Posterior cingulate gyrus (tissue), 11 donors: Measurements from ENCODE around the gene KRT6A.
A peak's percentile ranks its signal among the peaks of the same experiment; 100 is the strongest.
"Not testable (repeated sequence)": the region's sequence is repeated elsewhere in the genome, so short reads cannot be mapped to it uniquely, and the experiment has no call there.

Experiments
- DNase-seq, 10 donors: peaks; one replicate each; pipeline versions ENCODE4 v3.0.0 to v3.0.0-alpha.2; 2020 to 2021; ENCODE audit warnings: mixed read lengths in 3 of 10
- intact Hi-C: fragments of 100-400 bp; cut with DNase I; formaldehyde crosslinking; loops from one replicate; pipeline ENCODE4 v1.15.1; 2023

KRT6A gene

DNA sequence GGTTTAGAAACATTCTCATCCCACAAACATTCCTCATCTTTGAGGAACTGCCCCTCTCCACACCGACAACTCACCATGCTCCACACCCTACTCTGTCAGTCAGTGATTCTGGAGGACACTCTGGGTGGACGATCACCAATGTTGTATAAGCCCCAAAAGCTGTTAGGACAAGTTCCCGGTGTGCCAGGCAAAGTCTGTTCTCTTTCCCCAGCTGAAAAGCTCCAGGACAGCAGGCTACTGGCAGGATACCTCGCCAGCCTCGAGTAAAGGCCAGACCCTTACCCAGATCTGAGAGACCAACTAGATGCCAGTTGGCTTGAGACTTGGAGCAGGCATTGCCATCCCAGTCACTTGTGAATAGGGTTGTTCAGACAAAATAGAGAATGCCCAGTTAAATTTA, 15.2 kb upstream of the KRT6A start:
- intact Hi-C loops = loop anchor here (5.0 kb wide), 1 partner anchor 136 kb away; no protein-coding TSS in a partner anchor
- no peak for DNase-seq

DNA sequence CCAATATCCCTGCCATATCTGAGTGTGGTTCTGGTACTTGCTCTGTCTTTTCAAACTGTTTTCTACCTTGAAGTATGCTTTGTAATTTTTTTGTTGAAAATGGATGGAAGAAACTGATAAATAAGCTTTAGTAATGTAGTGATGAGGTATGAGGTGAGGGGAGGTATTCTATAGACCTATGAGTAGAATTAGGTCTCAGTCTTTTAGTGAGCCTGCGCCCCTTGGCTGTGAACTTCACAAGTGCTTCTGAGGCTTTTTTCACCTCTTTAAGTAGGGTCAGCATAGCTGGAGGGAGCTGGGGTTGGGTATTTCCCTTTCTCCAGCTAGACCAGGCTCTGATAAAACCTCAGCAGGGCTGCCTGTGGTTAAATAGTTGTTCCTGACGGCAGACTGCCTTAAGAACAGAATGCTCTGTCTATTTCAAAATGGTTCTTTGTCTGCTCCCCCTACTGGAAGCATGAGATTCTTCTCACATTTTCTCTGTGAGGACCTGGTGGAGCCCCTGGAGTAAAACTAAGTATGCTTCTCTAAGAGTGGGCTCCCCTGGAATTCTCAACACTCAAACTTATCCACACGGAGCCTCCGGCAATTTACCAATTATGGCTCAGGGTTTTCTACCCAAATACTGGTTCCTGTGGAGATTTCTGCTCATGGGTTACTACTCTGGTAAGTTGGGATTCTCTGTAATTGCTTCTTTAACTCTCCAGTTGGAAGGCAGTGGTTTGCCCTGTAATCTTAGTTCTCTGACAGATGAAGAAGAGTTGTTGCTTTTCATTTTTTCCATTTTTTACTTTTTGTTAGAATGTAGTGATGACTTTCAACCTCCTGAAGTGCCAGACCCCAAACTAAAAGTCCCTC, 14.0 kb upstream of the KRT6A start:
- intact Hi-C loops = loop anchor here (5.0 kb wide), 1 partner anchor 135 kb away; no protein-coding TSS in a partner anchor
- DNase-seq = no peak

DNA sequence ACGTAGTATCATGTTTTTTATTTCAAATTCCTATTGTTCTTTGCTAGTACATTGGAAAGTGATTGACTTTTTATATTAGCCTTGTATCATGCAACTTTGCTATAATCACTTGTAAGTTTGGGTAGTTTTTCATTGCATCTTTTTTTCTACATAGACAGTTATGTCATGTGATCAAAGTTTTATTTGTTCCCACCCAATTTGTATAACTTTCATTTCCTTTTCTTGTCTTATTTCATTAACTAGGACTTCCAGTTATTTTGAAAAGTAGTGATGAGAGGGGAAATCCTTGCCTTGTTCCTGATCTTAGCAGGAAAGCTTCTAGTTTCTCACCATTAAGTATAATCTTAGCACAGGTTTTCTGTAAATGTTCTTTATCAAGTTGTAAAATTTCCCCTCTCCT, 9.8 kb upstream of the KRT6A start:
- intact Hi-C loops = no loop called here

DNA sequence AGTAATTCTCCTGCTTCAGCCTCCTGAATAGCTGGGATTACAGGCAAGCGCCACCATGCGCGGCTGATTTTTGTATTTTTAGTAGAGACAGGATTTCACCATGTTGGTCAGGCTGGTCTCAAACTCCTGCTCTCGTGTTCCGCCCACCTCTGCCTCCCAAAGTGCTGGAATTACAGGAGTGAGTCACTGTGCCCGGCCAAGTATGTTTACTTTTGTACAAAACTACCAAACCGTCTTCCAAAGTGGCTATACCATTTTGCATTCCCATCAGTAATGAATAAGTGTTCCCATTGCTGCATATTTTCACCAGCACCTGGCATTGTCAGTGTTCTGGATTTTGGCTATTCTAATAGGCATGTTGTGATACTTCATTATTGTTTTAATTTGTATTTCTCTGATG, 8.4 kb upstream of the KRT6A start:
- intact Hi-C loops = no loop called here
- DNase-seq = no peak

More for the DNA sequence above, 9.8 kb upstream of the KRT6A start:
- DNase-seq = no peak

DNA sequence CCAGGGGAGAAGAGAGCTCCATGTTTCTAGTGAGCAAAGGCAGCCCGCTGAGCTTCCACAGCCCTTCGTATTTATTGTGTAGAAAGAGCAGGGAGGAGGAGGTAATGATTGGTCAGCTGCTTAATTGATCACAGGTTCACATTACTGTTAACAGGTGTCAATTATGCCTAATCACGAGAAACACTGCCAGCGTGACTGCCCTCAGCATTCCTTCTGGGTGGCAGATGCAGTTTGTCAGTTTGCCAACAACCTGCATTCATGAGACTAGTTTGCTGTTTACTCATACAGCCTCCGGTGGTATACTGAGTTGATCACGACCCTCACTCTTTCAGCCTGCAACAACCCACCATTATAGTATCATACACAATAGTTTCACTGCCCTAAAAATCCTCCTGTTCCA, 7.5 kb upstream of the KRT6A start:
- DNase-seq, intact Hi-C loops: not testable (repeated sequence)

DNA sequence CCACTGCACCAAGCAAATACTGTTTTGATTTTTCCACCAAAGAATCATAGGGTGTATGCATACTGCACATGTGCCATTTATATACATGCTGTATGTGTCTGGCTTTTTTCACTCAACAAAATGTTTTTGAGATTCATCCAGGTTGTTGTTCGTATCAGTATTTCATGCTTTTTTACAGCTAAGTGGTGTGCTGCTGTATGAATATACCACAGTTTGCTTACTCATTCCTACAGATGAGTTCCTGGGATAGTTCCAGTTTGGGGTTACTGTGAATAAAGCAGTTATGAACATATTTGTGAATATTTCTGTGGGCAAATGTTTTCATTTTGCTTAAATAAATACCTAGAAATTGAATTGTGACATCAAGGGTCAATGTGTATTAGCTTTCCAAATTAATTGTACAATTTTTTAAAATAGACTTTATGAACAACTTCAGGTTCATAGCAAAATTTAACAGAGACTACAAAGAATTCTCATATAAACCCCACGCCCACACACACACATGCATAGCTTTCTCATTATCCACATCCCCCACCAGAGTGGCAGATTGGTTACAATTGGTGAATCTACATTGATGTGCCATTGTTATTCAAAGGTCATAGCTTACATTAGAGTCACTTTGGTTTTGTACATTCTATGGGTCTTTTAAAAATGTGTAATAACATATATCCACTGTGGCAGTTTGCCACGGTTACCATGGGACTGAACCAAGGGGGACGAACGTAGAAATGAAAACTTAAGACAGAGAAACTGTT, 6.9 kb upstream of the KRT6A start:
- no peak for DNase-seq
- intact Hi-C loops = no loop called here

DNA sequence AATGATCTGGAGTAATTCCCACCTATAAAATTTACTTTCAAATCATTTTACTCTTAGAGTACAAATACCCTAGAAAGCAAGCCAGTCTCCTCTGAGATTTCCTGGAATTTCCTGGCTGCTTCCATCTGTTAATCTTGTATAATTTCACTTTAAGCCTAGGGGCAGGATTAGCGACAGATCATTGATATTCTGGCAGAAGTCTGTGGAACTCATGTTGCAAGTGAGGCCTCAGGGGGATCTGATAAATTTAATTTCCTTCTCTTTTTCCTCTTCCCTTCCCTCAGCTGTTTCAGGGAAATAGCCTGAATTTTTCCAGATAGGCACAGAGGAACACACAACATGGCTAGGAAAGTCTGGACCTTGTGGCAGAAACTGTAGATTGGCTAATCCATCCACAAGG, 5.9 kb upstream of the KRT6A start:
- DNase-seq = no peak

DNA sequence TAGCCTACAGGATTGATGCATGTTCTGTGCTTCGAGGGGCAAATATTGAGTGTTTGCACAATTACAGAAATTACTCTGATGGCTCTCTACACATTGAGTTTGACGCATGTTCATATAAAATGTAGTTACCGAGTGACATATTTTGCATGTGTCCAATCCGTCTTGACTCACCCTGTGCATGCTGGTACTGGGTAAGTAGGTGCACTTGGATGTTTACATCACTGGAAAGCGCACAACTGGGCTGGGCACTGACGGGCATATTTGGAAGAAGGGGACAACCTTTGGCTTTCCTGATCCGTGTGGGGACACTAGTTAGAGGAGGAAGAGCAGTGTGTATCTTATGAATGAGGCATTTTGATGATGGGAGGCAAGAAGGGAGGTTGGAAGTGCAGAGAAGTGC, 4.9 kb upstream of the KRT6A start:
- intact Hi-C loops = no loop called here
- no peak for DNase-seq

More for the DNA sequence above, 5.9 kb upstream of the KRT6A start:
- intact Hi-C loops = no loop called here

DNA sequence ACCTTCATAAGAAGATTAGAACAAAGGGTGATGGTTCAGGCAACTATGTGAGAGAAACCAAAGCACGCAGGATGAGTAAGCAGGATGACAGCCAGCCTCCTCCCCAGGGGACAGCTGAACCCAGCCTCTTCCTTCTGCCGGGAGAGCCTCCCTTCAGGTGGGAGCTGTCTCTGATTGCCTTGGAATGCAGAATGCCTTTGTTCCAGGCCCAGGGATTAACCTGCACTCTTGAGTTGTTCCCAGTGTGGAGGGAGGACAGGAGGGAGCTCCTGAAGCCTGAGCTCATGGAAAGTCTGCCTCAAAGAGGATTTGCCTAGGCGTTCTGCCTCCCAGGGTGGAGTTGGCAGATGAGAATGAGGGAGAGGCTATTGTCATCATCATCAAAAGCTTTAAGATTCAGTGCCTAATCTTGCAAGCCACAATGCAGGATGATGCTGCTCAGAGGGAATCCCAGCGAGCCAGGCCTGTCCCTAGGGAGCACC, 3.6 kb upstream of the KRT6A start:
- no peak for DNase-seq
- intact Hi-C loops = no loop called here

DNA sequence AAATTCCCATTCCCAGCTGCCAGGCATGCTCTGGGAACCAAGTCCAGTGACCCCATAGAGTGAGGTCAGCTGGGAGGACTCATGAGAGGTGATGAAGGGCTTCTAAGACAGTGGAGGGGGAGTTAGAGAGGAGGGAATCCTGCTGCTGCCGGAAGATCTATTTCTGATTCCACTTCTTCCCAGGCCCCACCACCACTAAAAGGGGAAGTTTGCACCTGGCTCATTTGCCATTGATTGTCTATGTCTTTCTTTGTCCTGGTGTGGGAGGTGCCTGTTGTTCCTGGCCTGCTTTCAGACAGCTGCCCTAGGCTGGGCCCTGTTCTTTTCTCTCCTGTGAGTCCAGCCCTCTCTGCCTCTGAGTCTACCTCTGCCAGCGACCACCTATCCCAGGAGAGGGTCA, 3.0 kb upstream of the KRT6A start:
- intact Hi-C loops = no loop called here
- DNase-seq = no peak

DNA sequence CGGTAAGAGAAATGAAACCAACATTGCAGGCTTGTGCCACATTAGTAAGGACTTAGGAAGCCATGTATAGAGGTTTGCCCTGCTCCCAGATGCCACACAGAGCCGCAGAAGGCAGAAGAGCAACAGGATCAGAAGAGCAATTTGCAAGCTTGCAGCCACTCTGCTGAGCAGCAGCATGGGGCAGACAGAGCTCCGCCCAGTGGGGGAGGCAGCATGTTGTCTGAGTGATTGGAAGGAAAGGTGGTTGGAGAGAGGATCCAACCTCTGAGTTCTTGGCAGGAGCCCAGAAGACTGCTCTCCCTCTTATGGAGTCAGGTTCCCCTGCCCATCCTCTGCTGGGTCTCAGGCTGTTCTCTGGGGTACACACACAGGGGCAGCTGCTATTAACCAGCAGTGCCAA, 2.3 kb upstream of the KRT6A start:
- intact Hi-C loops = no loop called here
- DNase-seq = peak in 2 of 10 donors; percentile 80 to 82

DNA sequence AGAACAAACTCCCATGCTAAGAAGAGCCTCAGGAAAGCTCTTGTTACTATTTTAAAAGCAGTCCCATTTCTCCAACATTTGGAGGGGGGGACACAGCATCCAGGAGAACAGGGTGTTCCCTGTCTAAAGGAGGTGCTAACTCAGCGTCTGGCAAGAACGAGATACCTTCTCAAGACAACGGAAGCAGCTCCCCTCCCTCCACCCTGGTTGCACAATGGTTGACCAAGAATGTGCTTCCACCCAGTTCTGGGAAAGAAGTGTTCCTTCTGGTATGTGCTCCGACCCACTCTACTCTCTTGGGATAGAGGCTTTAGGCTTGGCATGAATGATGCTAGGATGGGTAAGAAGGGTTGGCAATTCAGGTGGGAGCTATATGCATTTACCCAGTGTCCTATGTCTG, 1.5 kb upstream of the KRT6A start:
- DNase-seq = no peak
- intact Hi-C loops = no loop called here

DNA sequence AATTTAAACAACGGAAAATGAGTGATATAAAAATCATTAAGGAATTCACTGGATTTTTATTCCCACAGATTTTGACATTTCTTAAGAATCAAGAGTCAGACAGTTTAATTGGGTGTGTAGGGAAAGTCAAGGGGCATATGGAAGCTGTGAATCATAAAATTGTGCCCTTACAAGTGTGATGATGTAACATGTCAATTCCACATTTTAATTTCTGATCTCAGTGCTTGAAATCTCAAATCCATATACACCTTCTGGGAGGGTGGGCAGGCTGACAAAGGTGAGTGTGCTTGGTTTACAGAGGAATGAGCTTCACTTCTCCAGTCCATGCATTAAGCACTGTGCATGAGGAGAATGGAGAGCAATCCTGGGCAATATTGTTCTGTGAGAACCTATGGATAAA, 1.0 kb upstream of the KRT6A start:
- DNase-seq = no peak
- intact Hi-C loops = no loop called here

DNA sequence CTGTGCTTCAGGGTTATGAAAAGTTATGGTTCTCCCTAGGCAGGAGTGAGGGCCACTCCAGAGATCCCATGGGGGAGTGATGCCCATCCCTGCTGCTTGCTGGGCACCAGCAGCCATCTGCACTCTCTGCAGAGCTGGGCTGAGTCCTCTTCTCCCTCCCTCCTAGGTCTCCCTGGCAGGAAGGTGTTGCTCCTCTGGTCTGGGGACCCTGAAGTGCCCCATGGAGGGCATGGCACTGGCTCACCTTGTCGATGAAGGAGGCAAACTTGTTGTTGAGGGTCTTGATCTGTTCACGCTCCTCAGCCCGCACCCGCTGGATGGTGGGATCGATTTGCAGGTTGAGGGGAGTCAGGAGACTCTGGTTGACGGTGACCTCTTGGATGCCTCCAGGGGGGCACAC, 652 bp downstream of the KRT6A start:
- intact Hi-C loops, DNase-seq: not testable (repeated sequence)

DNA sequence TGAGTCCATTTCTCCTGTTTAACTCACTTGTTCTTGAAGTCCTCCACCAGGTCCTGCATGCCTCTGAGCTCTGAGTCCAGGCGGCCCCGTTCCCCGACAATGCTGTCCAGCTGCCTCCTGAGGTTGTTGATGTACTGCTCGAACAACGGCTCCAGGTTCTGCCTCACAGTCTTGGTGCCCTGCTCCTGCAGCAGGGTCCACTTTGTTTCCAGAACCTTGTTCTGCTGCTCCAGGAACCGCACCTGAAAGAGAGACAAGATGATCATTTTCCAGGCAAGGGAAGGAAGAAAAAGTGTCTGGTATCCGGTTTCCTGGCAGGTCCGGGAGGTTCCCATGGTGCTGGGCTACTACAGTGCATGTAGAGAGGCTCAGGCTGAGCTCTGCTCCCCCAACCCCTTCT, 1.6 kb downstream of the KRT6A start:
- intact Hi-C loops = not testable (repeated sequence)

DNA sequence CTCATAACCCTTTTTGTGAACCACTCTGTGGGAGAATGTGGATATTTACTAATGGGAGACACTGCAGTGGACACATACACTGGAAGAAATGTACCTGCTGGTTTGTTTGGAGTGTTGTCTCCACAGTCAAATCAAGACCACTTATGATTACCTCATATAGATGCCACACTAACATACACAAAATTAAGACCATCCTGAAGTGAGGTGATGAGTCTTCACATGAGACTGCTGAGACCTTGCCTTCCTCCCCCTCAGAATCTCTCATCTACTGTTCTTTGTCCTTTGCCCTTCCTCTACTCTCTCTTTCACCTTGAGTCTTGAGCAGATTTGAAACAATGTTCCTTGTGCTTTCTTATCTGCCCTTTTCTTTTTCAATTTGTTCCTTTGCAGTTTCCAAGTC, 4.3 kb downstream of the KRT6A start:
- intact Hi-C loops = no loop called here

More for the DNA sequence above, 1.6 kb downstream of the KRT6A start:
- DNase-seq = not testable (repeated sequence)

DNA sequence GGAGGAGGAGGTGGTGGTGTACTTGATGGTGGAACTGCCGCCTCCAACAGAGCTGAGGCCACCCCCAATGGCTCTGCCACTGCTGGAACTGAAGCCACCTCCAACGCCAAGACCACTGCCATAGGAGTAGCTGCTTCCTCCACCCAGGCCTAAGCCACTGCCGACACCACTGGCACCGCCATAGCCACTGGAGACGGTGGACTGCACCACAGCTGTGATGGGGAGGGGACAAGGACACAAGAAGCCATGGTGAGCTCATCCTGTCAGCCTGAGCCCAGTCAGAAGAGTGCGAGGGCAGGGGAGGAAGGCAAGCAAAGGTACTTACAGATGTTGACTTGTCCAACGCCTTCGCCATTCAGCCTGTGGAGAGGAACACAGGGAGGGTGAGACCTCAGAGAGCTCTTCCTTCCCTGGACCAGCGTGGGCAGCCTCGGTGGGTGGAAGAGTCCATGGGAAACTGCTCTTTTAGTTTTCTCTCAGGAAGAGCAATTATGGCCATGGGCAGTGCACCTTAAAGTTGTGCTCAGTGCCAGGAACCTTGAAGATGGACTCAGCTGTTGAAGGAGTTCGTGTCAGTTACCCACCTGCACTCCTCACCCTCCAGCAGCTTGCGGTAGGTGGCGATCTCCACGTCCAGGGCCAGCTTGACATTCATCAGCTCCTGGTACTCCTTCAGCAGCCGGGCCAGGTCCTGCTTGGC, 5.2 kb downstream of the KRT6A start:
- DNase-seq, intact Hi-C loops: not testable (repeated sequence)

More for the DNA sequence above, 4.3 kb downstream of the KRT6A start:
- DNase-seq = no peak

DNA sequence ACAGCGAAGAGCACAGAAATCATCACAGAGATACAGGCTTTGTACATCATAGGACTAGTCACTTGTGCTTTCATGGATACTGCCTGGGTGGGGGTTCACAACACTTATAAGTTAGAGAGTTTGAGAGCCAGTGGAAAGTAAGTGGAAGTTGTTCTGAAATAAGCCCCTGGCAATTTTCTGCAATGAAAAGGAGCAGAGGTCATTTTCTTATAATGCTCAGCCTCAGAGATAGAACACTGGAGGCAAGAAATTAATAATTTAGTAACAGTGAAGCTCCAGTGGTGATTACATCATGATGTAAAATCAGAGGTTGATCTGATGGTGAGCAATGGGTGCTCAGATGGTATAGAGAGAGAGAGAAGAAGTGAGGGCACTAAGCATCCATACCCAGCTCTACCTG, 5.8 kb downstream of the KRT6A start:
- intact Hi-C loops = no loop called here
- DNase-seq = no peak

DNA sequence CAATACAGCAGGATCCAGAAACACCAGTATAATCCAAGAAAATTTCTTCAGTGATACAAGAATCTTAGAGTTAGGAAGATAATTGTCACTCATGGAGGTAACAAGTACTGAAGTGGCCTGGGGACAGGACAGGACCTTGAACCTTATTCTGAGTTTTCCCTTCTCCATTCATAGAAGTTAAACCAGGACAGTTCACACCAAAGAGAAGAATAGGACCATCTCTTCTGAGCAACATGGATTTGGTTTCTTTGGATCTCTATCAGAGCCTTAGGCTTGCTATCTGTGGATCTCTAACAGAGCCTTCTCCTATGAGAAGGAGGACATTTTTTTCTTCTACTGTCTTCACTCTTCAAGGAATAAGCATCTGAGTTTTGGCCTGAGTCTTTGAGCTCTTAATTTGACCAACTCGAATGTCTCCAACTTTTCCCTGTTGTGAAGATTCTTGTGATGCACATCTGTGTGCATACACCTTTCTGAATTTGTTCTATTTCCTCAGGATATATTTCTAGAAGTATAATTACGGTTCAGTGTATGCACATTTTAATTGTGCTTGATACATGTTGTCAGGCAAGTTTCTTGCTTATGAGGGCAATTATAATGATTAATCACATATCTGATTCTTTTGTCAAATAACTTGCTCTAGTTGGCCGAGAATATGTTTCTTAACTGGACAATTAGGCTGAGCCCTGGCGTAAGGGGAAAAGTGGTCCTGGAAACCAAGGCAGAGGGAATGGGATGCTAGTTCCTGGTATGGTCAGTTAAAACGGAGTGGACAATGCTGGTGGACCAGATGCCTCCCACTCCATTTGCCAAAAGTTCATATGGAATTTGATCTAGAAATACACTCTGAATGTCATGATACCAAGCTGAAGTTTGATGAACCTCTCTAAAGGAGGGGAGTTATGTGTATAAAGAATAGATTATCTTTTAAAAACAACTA, 6.6 kb downstream of the KRT6A start:
- intact Hi-C loops = no loop called here
- no peak for DNase-seq

DNA sequence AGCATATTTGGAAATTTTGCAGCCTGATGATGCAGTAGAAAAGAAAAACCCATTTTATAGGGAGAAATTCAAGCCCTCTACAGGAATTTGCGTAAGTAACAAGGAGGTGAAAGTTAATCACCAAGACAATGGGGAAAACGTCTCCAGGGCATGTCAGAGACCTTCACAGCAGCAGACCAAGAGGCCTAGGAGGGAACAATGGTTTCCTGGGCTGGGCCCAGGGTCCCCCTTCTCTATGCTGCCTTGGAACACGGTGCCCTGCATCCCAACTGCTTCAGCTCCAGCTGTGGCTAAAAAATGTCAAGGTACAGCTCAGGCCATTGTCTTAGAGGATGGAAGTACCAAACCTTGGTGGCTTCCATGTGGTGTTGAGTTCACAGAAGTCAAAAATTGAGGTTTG, 13.0 kb downstream of the KRT6A start:
- intact Hi-C loops = no loop called here
- no peak for DNase-seq
